ENCODE data around the gene RNF151.
"Not testable (repeated sequence)": the region's sequence is repeated elsewhere in the genome, so short reads cannot be mapped to it uniquely, and the experiment has no call there.

RNF151 gene

DNA sequence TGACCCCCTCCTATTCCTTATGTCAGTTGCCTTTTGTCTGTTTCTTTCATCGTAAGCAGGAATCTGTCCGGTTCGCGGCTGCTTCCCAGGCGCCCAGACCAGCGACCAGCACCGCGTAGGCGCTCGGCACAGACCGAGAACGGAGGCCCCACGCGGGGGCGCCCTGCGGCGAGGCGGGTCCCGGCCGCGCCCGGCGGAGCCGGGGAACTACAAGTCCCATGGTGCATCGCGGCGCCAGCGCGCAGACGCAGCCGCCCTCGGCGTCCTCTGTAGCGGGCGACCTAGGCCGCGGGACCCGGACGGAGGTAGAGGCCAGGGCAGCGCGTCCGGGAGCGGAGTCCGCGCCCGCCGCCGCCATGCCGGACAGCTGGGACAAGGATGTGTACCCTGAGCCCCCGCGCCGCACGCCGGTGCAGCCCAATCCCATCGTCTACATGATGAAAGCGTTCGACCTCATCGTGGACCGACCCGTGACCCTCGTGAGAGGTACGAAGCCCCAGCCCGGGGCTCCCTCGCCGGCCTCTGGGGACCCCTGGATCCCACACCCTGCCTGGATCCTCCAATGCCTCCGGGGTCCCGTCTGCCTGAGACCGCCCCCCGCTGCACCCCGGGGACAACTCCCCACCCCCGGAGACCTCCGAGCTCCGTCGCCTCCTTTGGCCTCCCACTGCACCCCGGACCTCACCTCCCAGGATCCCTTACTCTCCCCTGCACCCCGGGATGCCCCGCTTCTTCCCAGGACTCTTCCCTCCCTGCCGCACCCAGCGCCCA lies 7.2 kb upstream of the RNF151 start, which contains the start of gene NDUFB10:
Gene NDUFB10, plus strand, starts transcription at position 270 of the 771 bp plus-strand sequence. Its CDS starts 87 bp downstream, at position 357.
- DNase-seq (ENCODE audit: low spot score) = peak; percentile 93

DNA sequence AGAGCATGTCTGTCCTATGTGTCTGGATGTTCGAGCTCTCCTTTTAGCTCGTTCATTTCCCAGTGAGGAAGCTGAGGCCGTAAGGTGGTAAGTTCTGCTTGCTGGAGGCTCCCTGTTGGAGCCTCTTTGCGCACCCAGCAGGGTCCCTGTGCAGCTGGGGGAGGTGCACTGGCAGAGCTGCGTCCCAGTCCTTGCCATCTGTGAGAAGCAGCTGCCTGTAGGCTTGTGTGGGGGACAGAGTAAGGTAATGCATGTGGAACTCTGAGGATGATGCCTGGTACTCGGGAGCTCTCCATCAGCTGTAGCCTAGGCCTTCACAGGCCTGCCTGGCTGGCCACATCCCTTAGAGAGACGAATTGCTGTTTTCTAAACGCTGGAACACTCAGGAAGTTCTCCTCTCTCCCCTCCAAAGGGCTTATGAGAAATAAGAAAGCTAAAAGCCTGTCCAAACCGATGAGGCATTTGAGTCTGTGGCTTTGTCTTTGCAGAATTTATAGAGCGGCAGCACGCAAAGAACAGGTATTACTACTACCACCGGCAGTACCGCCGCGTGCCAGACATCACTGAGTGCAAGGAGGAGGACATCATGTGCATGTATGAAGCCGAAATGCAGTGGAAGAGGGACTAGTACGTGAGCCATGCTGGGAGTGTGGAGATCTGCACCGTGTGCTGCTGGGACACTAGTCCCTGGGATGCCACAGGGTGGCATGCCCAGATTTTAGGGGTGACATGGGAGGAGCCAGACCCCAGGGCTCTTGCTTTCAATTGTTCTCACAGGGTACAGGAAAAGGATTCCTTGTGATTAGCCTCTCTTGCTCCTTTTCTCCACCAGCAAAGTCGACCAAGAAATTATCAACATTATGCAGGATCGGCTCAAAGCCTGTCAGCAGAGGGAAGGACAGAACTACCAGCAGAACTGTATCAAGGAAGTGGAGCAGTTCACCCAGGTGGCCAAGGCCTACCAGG lies 5.7 kb upstream of the RNF151 start:
- no peak for DNase-seq (ENCODE audit: low spot score)

DNA sequence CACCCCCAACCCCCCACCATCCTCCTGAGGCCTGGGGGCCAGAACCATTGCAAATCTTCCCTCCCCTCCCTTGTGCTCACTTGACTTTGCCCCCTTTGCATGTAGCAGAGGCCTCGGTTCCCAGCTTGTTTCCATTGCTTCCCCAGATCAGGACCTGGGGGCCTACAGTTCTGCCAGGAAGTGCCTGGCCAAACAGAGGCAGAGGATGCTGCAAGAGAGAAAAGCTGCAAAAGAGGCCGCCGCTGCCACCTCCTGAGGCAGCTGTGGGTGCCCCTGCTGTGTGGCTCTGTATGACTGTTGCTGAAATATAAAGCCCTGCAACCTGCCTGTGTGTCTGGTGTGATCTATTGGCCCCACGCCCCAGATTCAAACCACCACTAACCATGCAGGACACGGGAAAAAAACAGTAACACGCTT lies 5.0 kb upstream of the RNF151 start:
- no peak for DNase-seq (ENCODE audit: low spot score)

DNA sequence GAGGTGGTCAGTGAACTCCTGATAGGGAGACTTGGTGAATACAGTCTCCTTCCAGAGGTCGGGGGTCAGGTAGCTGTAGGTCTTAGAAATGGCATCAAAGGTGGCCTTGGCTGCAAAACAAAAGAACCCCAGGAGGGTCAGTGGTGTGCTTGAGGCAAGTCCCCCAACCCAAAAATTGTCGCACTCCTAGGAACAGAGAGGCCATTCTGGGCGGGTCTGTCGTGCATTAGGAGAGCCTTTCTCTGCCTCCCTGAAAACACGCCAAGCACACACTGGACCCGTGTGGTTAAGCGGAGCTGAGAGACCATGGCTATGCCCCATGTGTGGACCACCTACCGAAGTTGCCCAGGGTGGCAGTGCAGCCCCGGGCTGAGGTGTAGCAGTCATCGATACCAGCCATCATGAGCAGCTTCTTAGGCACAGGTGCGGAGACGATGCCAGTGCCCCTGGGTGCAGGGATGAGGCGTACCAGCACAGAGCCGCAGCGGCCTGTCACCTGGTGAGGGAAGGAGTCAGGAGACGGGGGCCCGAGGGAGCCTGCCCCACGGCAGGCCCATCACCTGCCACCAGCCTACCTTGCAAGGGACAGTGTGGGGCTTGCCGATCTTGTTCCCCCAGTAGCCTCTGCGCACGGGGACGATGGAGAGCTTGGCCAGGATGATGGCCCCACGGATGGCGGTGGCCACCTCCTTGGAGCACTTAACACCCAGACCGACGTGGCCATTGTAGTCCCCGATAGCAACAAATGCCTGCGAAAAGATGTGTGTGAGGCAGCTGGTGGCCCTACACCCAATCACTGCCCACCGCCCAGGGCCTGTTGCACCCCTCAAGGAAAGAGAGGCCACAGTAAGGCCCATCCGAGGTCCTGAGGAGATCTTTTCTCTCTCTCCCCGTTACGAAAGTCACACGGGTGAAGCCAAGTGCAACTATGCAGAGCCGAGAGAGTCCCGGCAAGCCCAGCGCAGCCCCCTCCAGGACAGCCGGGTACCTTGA lies 4.2 kb upstream of the RNF151 start:
- not testable (repeated sequence) for DNase-seq (ENCODE audit: low spot score)

GRCh38 chr16:1963806-1964505 lies 2.7 kb upstream of the RNF151 start:
- no peak for DNase-seq (ENCODE audit: low spot score)

GRCh38 chr16:1964506-1965395 lies 1.9 kb upstream of the RNF151 start, which contains the start of gene RPS2:
Gene RPS2 (minus strand): TSS chr16:1964826. CDS start chr16:1964625, 201 bp downstream.
- peak; percentile 98 for DNase-seq (ENCODE audit: low spot score)

DNA sequence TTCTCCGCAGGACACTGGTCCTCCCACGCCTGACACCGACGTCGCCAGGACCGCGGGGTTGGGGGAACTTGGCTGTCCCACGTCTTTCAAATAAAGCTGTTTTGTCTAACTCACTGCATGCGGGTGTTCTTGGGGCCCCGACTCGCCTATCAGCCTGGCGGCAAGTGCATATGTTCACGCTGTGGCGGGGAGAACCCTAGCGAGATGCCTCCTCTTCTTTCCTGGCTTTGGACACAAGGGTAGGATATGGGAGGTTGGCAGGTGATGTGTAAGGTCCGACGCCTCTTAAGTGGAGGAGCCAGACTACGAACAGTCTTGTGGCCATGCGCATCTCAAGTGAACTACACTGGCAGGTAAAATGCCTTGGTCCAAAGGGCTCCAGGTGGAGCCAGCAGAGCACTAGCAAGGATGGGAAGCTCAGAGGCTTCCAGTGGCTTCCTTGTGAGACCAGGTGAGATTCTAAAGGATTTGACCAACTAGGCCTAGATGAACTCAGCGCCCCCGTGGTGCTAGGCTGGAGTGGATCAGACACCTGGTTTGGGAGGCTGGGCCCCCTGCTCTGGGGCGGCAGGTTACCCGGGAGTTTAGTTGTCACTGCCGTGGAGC lies 1.2 kb upstream of the RNF151 start:
- no peak for DNase-seq (ENCODE audit: low spot score)

- DNase-seq (ENCODE audit: low spot score) = no peak
Measured at GRCh38 chr16:1968146-1968953, 1.7 kb downstream of the RNF151 start.

GRCh38 chr16:1971796-1972489 lies 5.3 kb downstream of the RNF151 start, which contains the start of gene TBL3:
Gene TBL3 (plus strand): TSS chr16:1972053. CDS start chr16:1972165, 112 bp downstream.
- peak; percentile 98 for DNase-seq (ENCODE audit: low spot score)

GRCh38 chr16:1972490-1972877 lies 5.8 kb downstream of the RNF151 start:
- no peak for DNase-seq (ENCODE audit: low spot score)

GRCh38 chr16:1973461-1974156 lies 7.0 kb downstream of the RNF151 start:
- no peak for DNase-seq (ENCODE audit: low spot score)

GRCh38 chr16:1974157-1975070 lies 7.8 kb downstream of the RNF151 start:
- no peak for DNase-seq (ENCODE audit: low spot score)

- no peak for DNase-seq (ENCODE audit: low spot score)
Measured at GRCh38 chr16:1975432-1976215, 9.0 kb downstream of the RNF151 start.

GRCh38 chr16:1976216-1976520 lies 9.5 kb downstream of the RNF151 start:
- no peak for DNase-seq (ENCODE audit: low spot score)

Measured in left forelimb (tissue), 1 donor.